ENCODE results near the gene CELSR3.

GRCh38 chr3:48702320-48702920, 39.7 kb upstream of the CELSR3 start:
- TF ChIP-seq CTCF (IDR thresholded peaks at IDR 0.05) (no peak), POLR2AphosphoS5 (IDR thresholded peaks at IDR 0.05; ENCODE audit: low read depth, low read length) (no peak), SIN3A (IDR thresholded peaks at IDR 0.05; ENCODE audit: borderline replicate concordance, insufficient read depth, low read depth, low read length) (no peak), REST (IDR thresholded peaks at IDR 0.05; ENCODE audit: insufficient read depth in 1 of 2, low read depth in 2 of 2, low read length in 1 of 2) (no peak), TCF7L2 (IDR thresholded peaks at IDR 0.05; ENCODE audit: low read depth, low read length) (no peak)
